ENCODE results near the gene CDH15.

- TF ChIP-seq ZNF658 (tag by site-specific recombination; IDR thresholded peaks at IDR 0.05) (no peak), PRDM6 (tag by site-specific recombination; IDR thresholded peaks at IDR 0.05) (no peak), ZNF830 (tag by site-specific recombination; IDR thresholded peaks at IDR 0.05; ENCODE audit: low read depth) (no peak), ZNF19 (tag by site-specific recombination; IDR thresholded peaks at IDR 0.05; ENCODE audit: low read depth) (no peak), CTCF (tag by site-specific recombination; IDR thresholded peaks at IDR 0.05) (no peak), ZNF585B (tag by site-specific recombination; IDR thresholded peaks at IDR 0.05) (no peak), YY1 (tag by site-specific recombination; IDR thresholded peaks at IDR 0.05) (no peak), ZNF777 (tag by site-specific recombination; IDR thresholded peaks at IDR 0.05; ENCODE audit: borderline replicate concordance) (no peak), ZBTB1 (tag by site-specific recombination; IDR thresholded peaks at IDR 0.05) (no peak)
Measured at GRCh38 chr16:89155851-89156739, 15.5 kb upstream of the CDH15 start.
